Loucy (cell line): Measurements from ENCODE around the gene DLK2.

Experiments
- EZH2phosphoT487 ChIP-seq: fragments of 200-600 bp; IDR thresholded peaks from 2 replicates; pipeline ENCODE4 v1.6.1; 2018; ENCODE audit warnings: antibody characterized with exemption, mild to moderate bottlenecking, moderate library complexity, borderline replicate concordance
- TF ChIP-seq, protein P1 (sequence below): fragments of 200-600 bp; sonication (generic); conservative IDR thresholded peaks from 2 replicates; pipeline ENCODE4 v1.5.1; 2014; ENCODE audit warnings: mild to moderate bottlenecking, antibody characterized with exemption, low read length

DNA sequence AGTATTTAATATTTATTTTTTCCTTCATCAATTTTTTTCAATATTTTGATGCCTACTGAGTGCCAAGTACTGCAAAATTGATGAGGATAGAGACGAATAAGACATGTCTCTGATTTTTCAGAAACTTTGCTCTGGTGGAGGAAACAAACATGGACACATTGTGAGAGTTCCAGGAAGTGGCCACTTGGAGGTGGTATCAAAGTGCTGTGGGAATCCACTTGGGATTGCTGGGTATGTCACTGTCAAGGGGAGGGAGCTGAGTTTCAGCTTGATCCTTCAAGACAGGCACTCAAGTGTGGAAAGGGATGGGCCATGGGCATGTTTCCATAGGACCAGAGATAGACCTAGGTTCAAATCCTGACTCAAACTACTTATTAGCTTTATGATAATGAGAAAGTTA lies 52.5 kb downstream of the DLK2 start:
- TF ChIP-seq, protein P1, sequence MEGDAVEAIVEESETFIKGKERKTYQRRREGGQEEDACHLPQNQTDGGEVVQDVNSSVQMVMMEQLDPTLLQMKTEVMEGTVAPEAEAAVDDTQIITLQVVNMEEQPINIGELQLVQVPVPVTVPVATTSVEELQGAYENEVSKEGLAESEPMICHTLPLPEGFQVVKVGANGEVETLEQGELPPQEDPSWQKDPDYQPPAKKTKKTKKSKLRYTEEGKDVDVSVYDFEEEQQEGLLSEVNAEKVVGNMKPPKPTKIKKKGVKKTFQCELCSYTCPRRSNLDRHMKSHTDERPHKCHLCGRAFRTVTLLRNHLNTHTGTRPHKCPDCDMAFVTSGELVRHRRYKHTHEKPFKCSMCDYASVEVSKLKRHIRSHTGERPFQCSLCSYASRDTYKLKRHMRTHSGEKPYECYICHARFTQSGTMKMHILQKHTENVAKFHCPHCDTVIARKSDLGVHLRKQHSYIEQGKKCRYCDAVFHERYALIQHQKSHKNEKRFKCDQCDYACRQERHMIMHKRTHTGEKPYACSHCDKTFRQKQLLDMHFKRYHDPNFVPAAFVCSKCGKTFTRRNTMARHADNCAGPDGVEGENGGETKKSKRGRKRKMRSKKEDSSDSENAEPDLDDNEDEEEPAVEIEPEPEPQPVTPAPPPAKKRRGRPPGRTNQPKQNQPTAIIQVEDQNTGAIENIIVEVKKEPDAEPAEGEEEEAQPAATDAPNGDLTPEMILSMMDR, result peak; percentile 21
- TF ChIP-seq EZH2phosphoT487, result no peak
